SK-N-MC (cell line): ENCODE measurements around the gene NRK.
"Not testable (repeated sequence)": the region's sequence is repeated elsewhere in the genome, so short reads cannot be mapped to it uniquely, and the experiment has no call there.

Experiments
- DNase-seq: peaks from one replicate; pipeline ENCODE4 v3.0.0-alpha.2; 2011; ENCODE audit warnings: low read depth, low spot score
- H3K27ac ChIP-seq: fragments of 200-600 bp; sonication (generic); 2 replicates; pipeline ENCODE4 v1.5.1; 2016; ENCODE audit warnings: mixed run types
- H3K36me3 ChIP-seq: fragments of 200-600 bp; sonication (generic); 2 replicates; pipeline ENCODE4 v1.6.1; 2017; ENCODE audit warnings: antibody characterized with exemption, low read length, mixed read lengths; ENCODE audit not compliant: insufficient read depth
- H3K4me3 ChIP-seq: fragments of 200-600 bp; sonication (generic); 2 replicates; pipeline ENCODE4 v1.5.1; 2016
- H3K9ac ChIP-seq: fragments of 200-600 bp; sonication (generic); 2 replicates; pipeline ENCODE4 v1.8.0; 2017; ENCODE audit warnings: mixed run types, mixed read lengths; ENCODE audit not compliant: insufficient read length
- H3K9me3 ChIP-seq: fragments of 200-600 bp; sonication (generic); 2 replicates; pipeline ENCODE4 v1.6.1; 2017; ENCODE audit warnings: low read depth, mild to moderate bottlenecking, antibody characterized with exemption, low read length, moderate library complexity, mixed read lengths
- EZH2 ChIP-seq: fragments of 200-600 bp; sonication (generic); IDR thresholded peaks from one replicate; pipeline ENCODE4 v1.6.1; 2017; ENCODE audit warnings: antibody characterized with exemption
- FOXP2 ChIP-seq: optimal IDR thresholded peaks from 2 replicates; pipeline ENCODE3; 2011; ENCODE audit warnings: mild to moderate bottlenecking, moderate library complexity; ENCODE audit not compliant: insufficient read depth; ENCODE audit errors: extremely low read length, control extremely low read depth
- POLR2AphosphoS5 ChIP-seq: IDR thresholded peaks from 2 replicates; pipeline ENCODE4 v1.6.1; 2012; ENCODE audit warnings: mild to moderate bottlenecking, low read depth, low read length, borderline replicate concordance

The NRK gene

GRCh38 chrX:105822138-105823091 is at the start of gene NRK:
Gene NRK, plus strand, starts transcription at chrX:105822539. Its CDS starts 307 bp downstream, at chrX:105822846.
- TF ChIP-seq EZH2, result no peak
- TF ChIP-seq POLR2AphosphoS5, result no peak
- TF ChIP-seq FOXP2, result no peak
- H3K36me3 ChIP-seq, result no peaks in the 10 kb centered on the region
- H3K4me3 ChIP-seq, result no peak within 1 kb of the TSS
- H3K9ac ChIP-seq, result no peak within 1 kb of the TSS
- no peak for DNase-seq
- no peaks in the 10 kb centered on the region for H3K9me3 ChIP-seq
- no peak within 1 kb of the TSS for H3K27ac ChIP-seq

DNA sequence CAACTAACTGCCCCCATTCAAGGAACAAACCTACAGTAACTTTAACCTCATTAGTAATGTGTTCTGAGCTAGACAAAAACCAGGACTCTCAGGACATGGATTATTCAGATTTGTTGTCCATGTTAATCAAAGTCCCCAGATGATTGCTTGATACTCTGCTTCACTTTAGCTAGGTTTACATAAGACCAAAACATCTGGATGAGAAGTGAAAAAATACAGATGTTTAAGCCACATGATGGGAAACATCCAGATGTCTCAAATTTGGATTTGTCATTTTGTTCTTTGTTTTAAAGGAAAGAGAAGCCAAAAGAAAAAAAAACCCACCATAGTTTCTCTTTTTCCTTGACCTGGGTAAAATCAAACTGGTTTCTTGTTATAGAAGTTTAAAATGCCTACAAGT is 48.5 kb upstream of the NRK start:
- H3K36me3 ChIP-seq, result no peaks in the 10 kb centered on the region
- no peak overlapping the region for H3K9ac ChIP-seq
- TF ChIP-seq EZH2, result no peak
- TF ChIP-seq POLR2AphosphoS5, result no peak
- TF ChIP-seq FOXP2, result no peak
- H3K9me3 ChIP-seq, result no peaks in the 10 kb centered on the region
- no peak overlapping the region for H3K27ac ChIP-seq
- no peak overlapping the region for H3K4me3 ChIP-seq
- no peak for DNase-seq

GRCh38 chrX:105775679-105776078 is 46.7 kb upstream of the NRK start:
- H3K36me3 ChIP-seq, result no peaks in the 10 kb centered on the region
- H3K27ac ChIP-seq, result peak overlapping the region; percentile 90
- DNase-seq, result peak; percentile 68
- TF ChIP-seq POLR2AphosphoS5 (peak; percentile 29; the same call in 1 of the 2 replicates), FOXP2 (no peak)
- peak overlapping the region; percentile 38 for H3K4me3 ChIP-seq
- no peaks in the 10 kb centered on the region for H3K9me3 ChIP-seq
- H3K9ac ChIP-seq, result no peak overlapping the region

GRCh38 chrX:105781804-105782203 is 40.5 kb upstream of the NRK start:
- Histone ChIP-seq H3K9ac (no peak overlapping the region), H3K4me3 (no peak overlapping the region), H3K9me3 (no peaks in the 10 kb centered on the region), H3K27ac (peak overlapping the region; percentile 26; the same call in 1 of the 2 replicates), H3K36me3 (no peaks in the 10 kb centered on the region)
- TF ChIP-seq EZH2 (no peak), FOXP2 (no peak), POLR2AphosphoS5 (no peak)
- no peak for DNase-seq

GRCh38 chrX:105796877-105797276 is 25.5 kb upstream of the NRK start:
- H3K9me3 ChIP-seq, DNase-seq, H3K36me3 ChIP-seq, H3K9ac ChIP-seq, H3K4me3 ChIP-seq, H3K27ac ChIP-seq: not testable (repeated sequence)

DNA sequence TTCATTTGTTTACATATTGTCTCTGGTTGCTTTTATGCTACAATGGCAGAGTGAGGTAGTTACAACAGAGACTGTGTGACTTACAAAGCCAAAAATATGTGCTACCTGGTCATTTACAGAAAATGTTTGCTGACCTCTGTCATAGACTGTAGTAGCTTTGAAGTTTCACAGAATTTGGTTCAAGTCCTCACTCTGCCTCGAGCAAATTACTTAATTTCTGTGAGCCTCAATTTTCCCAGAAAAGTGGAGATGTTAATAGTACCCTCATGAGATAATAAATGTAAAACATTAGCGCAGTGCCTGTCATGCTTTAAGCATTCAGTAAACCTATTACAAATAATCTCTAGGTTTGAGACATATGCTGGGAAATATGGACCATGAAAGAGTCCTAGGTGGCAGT is 18.4 kb upstream of the NRK start:
- no peak for DNase-seq
- TF ChIP-seq FOXP2, result no peak
- TF ChIP-seq POLR2AphosphoS5, result no peak
- TF ChIP-seq EZH2, result no peak
- H3K36me3 ChIP-seq, result no peaks in the 10 kb centered on the region
- no peak overlapping the region for H3K27ac ChIP-seq
- no peaks in the 10 kb centered on the region for H3K9me3 ChIP-seq
- no peak overlapping the region for H3K9ac ChIP-seq
- no peak overlapping the region for H3K4me3 ChIP-seq

- H3K9ac ChIP-seq, H3K4me3 ChIP-seq, H3K36me3 ChIP-seq, H3K27ac ChIP-seq, DNase-seq, H3K9me3 ChIP-seq: not testable (repeated sequence)
Observed at GRCh38 chrX:105805655-105806054, 16.7 kb upstream of the NRK start.

DNA sequence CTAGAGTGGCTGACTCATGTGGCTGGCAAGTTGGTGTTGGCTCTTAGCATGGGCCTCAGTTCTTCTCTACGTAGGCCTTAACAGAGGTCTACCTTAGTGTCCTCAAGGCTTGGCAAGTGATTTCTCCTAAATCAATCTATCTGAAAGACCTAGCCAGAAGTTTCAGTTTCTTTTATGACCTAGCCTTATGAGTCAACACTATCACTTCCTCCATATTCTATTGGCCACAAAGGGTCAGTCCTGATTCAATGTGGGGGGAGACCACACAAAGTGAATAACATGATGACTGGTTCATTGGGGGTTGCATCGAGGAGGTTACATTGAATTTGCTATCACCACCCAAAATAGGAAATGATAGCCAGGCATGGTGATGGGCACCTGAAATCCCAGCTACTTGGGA is 5.8 kb upstream of the NRK start:
- no peak for TF ChIP-seq EZH2
- no peak for TF ChIP-seq POLR2AphosphoS5
- TF ChIP-seq FOXP2, result no peak

DNA sequence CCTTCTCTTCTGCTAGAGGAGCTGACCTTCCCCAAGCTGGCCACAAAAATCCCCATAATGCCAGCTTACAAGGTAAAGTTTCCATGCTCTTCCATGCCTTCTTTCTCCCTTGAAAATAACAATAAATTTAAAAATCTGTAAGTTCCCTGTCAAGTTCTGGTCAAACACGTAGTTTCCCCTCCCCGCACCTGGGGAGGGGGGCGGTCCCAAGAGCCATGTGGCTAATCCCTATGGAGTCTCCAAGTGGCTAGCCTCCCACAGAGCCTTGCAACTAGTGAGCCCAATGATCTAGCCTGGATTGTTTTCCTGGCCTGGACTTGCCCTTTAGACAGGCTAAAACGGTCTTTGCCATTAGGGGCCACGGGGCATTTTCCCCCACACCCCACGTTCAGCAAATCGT is 2.1 kb upstream of the NRK start:
- no peaks in the 10 kb centered on the region for H3K36me3 ChIP-seq
- H3K9ac ChIP-seq, result no peak overlapping the region
- no peak overlapping the region for H3K4me3 ChIP-seq
- TF ChIP-seq EZH2 (no peak), POLR2AphosphoS5 (no peak), FOXP2 (no peak)
- H3K27ac ChIP-seq, result no peak overlapping the region
- no peaks in the 10 kb centered on the region for H3K9me3 ChIP-seq
- no peak for DNase-seq

More for the DNA sequence above, 5.8 kb upstream of the NRK start:
- Histone ChIP-seq H3K9ac (no peak overlapping the region), H3K27ac (no peak overlapping the region), H3K9me3 (no peaks in the 10 kb centered on the region), H3K36me3 (no peaks in the 10 kb centered on the region), H3K4me3 (no peak overlapping the region)
- no peak for DNase-seq
